ENCODE measurements around the gene OCA2.

- TF ChIP-seq CTCF (IDR thresholded peaks at IDR 0.05; ENCODE audit: insufficient read depth, low read length, poor library complexity, severe bottlenecking) (no peak), EZH2phosphoT487 (conservative IDR thresholded peaks at IDR 0.05; ENCODE audit: low read length) (no peak)
Measured at GRCh38 chr15:28120359-28120640, 21.2 kb upstream of the OCA2 start.
